Measurements from ENCODE around the gene IFITM10.
"Not testable (repeated sequence)": the region's sequence is repeated elsewhere in the genome, so short reads cannot be mapped to it uniquely, and the experiment has no call there.

The IFITM10 gene

DNA sequence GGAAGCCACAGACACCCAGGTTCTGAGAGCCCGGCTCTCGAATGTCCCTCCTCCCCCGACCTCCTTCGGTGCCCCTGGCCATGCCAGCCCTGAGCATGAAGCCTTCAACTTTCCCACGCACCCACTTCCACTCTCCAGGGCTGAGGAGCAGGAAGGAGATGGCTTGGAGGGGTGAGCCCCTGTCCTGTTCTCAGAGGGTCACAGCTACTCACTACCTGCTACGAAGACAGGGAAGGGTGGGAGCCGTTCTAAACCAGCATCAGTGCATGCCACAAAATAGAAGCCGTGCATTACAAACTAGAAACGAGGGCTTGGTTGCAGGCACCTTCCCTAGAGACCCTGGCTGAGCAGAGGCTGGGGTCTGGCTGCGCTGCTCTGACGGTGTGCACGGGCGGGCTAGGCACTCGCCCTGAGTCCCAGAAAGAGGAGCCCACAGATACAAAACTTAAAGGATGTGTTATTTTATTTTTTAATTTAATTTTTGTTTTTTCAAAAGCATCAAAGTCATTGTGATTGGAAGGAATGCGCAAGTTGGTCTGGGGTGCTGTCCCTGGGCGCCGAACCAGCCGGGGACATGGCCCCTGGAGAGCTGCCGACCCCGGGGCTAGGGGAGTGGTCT is 57.6 kb downstream of the IFITM10 start:
- TF ChIP-seq, protein P1, sequence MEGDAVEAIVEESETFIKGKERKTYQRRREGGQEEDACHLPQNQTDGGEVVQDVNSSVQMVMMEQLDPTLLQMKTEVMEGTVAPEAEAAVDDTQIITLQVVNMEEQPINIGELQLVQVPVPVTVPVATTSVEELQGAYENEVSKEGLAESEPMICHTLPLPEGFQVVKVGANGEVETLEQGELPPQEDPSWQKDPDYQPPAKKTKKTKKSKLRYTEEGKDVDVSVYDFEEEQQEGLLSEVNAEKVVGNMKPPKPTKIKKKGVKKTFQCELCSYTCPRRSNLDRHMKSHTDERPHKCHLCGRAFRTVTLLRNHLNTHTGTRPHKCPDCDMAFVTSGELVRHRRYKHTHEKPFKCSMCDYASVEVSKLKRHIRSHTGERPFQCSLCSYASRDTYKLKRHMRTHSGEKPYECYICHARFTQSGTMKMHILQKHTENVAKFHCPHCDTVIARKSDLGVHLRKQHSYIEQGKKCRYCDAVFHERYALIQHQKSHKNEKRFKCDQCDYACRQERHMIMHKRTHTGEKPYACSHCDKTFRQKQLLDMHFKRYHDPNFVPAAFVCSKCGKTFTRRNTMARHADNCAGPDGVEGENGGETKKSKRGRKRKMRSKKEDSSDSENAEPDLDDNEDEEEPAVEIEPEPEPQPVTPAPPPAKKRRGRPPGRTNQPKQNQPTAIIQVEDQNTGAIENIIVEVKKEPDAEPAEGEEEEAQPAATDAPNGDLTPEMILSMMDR (IDR thresholded peaks at IDR 0.05; ENCODE audit: control extremely low read depth, extremely low read depth, low read depth, missing control alignments): peak; percentile 9
- ChIA-PET CTCF (interaction anchor here (0.8 to 6.4 kb wide), 28 partner anchors 12 to 461 kb away, joined by 3 to 352 read pairs (median 11); partner anchors contain the start of genes IFITM10, SYT8 and TNNI2), POLR2A (no interaction called here)
- DNase-seq (ENCODE audit: extremely low spot score): no peak

DNA sequence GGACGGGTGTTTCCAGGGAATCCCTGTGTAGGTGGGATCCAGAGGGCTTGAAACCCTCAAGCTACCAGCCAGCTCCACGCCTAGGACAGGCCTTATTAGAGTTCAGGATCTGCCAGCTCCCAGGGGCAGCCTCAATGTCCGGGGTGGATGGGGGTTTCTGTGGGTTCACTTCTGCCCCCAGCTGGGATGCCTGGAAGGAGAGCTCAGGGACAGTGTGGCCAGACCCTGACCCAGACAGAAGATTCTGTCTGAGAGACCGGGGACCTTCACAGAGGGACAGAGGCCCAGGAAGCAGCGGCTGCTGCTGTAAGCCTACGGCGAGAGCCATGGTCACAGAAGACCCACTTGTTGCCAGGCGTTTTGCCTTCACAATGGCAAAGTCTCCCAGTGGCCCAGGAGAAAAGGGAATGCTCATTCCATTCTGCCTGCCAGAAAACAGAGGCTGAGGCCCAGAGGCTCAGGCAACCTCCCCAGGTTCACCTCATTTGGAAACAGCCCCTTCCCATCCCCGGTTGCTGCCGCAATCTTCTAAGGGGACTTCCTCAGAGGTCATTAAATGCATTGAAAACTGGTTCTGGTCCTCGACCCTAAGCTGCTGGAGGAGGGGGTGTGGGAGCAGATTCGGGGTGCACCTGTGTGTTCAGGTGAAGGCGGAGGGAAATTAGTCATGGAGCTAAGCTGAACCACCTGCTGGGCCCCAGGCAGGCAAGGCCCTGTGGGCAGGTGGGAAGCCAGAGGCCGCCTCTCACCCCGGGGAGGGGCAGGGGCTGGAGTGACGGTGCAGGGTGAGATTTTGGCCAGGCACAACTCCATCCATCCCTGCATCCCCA is 58.3 kb downstream of the IFITM10 start:
- DNase-seq (ENCODE audit: extremely low spot score): no peak
- TF ChIP-seq, protein P1 (IDR thresholded peaks at IDR 0.05; ENCODE audit: control extremely low read depth, extremely low read depth, low read depth, missing control alignments): no peak
- ChIA-PET POLR2A (no interaction called here), CTCF (interaction anchor here (1.6 to 6.4 kb wide), 10 partner anchors 11 to 462 kb away, joined by 5 to 352 read pairs (median 51); partner anchors contain the start of gene SYT8)

DNA sequence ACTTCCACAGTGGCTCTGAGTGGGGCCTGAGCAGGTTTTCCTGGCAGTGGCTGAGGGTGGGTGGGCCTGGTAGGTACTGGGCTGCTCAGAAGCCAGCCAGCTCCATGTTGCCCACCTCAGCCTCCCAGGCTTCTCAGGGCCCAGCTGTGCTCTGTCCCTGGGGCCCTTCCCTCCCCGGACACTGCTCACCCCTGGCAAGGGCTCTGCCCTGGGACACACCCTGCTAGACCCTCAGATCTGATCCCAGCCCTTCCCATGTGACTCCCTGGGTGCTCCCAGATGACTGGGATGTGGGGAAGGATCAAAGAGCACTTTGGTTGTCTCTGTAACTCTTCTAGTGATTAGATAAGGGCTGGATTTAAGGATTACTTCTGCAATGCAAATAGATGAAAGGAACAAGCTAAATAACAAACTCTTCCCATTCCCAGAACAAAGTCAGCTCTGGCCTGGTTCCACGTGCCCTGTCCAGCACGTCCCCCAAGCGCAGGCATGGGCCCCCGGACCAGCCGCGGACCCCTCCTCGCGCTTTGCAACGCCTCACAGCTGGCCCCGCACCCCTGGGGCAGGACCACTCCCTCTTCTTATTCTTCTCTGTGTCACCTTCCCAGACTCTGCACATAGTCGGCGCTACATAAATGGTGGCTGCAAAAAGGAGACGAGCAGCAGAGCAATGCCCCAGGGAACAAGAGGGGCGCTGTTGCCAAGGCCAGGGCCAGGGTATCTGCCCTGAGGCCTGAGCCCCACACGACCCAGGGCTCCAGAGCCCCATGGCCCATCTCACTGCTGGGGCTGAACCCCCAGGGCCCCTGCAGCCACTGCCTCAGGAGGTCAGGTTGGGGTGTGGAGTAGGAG is 59.1 kb downstream of the IFITM10 start:
- CTCF ChIA-PET: interaction anchor here (0.9 to 6.4 kb wide), 8 partner anchors 11 to 462 kb away, joined by 3 to 352 read pairs (median 60); partner anchors contain the start of gene SYT8
- TF ChIP-seq, protein P1 (IDR thresholded peaks at IDR 0.05; ENCODE audit: control extremely low read depth, extremely low read depth, low read depth, missing control alignments): no peak
- POLR2A ChIA-PET: no interaction called here
- DNase-seq (ENCODE audit: extremely low spot score): no peak

DNA sequence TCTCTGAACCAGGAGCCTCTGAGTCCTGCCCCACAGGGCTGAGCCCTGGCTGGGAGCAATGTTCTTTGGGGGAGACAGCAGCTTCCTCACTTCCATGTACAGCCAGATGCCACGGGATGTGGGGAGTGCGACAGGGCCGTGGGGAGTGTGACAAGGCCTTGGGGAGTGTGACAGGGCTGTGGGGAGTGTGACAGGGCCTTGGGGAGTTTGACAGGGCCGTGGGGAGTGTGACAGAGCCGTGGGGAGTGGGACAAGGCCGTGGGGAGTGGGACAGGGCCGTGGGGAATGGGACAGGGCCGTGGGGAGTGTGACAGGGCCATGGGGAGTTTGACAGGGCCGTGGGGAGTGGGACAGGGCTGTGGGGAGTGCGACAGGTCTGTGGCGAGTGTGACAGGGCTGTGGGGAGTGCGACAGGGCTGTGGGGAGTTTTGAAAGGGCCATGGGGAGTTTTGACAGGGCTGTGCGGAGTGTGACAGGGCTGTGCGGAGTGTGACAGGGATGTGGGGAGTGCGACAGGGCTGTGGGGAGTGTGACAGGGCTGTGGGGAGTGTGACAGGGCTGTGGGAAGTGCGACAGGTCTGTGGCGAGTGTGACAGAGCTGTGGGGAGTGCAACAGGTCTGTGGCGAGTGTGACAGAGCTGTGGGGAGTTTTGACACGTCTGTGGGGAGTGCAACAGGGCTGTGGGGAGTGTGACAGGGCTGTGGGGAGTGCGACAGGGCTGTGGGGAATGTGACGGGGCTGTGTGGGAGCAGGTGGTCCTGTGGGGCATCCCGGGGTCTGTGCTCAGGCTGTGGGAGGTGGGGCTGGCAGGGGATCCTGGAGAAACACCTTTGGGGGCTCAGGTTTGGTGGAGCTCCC is 60.0 kb downstream of the IFITM10 start:
- ChIA-PET CTCF (interaction anchor here (0.9 to 6.4 kb wide), 7 partner anchors 10 to 463 kb away, joined by 3 to 352 read pairs (median 68); partner anchors contain the start of gene SYT8), POLR2A (no interaction called here)
- no peak for DNase-seq (ENCODE audit: extremely low spot score)
- TF ChIP-seq, protein P1 (IDR thresholded peaks at IDR 0.05; ENCODE audit: control extremely low read depth, extremely low read depth, low read depth, missing control alignments): no peak

DNA sequence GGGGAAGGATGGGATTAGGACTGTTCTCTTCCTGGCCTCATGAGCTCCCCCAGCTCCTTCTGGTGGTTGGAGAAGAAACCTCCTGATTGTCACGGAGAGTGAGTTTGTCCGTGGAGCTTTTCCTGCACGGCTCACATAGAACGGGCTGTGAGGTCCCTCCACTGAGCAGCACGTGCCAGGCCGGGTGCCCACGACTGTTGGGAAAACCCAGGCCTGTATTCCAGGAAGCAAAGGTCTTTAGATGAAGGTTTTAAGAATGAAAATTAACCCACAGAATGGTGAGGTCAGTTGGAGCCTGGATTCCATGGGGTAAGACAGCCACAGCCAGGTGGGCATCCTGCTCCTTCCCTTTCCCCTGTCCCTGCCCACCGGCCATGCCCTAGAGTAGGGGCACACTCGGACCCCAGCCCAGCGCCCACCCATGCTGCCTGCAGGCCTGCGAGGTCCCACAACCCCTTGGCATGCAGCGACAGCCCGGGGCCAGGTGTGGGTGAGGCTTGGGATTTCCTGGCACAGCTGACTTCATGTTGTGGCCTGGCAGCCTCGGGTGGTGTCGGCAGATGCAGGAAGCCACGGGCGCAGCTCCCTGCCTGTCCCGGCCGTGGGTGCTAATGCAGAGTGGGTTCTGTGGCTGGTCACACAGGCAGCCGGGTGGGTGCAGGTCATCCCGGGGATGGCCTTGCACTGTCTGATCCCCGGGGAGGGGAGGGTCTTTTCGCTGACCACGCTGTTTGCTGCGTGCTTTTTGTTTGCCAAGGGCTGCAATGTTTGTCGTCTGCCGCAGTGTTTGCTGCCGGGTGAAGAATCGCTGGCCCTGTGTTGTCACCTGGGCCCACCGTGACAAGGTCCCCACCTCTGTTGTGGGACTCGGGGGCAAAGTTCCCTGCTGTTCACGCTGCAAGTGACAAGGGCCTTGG is 60.9 kb downstream of the IFITM10 start:
- POLR2A ChIA-PET; DNase-seq (ENCODE audit: extremely low spot score): not testable (repeated sequence)
- CTCF ChIA-PET: interaction anchor here (0.6 to 6.4 kb wide), 2 partner anchors 37 to 144 kb away, joined by 3 to 352 read pairs; partner anchors contain the start of gene SYT8

DNA sequence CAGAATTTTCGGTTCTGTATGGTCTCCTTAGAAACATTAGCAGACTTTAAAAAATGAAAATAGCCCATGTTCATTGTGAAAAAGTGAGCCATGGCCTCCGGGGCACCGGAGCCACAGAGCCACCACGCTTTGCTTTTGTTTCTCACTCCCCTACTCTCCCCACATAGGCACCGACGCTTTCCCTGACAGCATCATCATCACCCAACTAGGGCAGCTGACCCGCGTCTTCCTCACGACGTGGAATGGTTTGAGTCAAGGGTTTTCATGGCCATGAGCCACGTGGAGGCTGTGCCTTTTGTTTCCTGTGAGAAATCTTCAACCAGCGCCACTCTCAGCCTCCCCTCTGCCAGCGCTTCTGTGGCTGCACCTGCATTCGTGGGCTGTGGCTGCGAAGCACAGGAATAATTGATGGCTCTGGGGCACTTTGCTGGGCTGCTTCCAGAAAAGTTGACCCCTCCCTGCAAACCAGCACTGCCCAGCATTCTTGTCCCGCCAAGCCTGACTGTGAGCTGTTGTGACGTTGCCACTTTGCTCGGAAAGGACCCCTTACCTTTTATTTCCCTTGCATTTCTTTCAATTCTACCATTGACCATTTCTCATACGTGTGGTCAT is 62.0 kb downstream of the IFITM10 start:
- DNase-seq (ENCODE audit: extremely low spot score); POLR2A ChIA-PET; CTCF ChIA-PET: not testable (repeated sequence)

DNA sequence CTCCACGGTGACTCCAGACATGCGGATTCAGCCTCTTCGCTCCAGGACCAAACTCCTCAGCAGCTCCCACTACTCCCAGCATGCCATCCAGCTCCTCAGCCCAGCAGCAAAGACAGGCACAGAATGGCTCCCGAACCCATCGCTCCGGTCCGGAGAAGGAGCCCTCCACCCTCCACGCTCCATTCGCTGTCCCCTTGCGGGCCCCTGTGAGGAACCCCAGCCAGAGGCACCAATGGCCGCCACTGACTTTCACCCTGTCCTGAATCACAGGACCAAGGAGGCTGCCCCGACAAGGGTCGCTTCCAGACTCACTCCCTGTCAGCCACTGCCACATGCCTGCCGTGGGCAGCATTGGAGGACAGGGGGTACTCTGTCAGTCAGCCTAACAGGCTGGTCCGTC is 64.2 kb downstream of the IFITM10 start:
- CTCF ChIA-PET; POLR2A ChIA-PET; DNase-seq (ENCODE audit: extremely low spot score): not testable (repeated sequence)

DNA sequence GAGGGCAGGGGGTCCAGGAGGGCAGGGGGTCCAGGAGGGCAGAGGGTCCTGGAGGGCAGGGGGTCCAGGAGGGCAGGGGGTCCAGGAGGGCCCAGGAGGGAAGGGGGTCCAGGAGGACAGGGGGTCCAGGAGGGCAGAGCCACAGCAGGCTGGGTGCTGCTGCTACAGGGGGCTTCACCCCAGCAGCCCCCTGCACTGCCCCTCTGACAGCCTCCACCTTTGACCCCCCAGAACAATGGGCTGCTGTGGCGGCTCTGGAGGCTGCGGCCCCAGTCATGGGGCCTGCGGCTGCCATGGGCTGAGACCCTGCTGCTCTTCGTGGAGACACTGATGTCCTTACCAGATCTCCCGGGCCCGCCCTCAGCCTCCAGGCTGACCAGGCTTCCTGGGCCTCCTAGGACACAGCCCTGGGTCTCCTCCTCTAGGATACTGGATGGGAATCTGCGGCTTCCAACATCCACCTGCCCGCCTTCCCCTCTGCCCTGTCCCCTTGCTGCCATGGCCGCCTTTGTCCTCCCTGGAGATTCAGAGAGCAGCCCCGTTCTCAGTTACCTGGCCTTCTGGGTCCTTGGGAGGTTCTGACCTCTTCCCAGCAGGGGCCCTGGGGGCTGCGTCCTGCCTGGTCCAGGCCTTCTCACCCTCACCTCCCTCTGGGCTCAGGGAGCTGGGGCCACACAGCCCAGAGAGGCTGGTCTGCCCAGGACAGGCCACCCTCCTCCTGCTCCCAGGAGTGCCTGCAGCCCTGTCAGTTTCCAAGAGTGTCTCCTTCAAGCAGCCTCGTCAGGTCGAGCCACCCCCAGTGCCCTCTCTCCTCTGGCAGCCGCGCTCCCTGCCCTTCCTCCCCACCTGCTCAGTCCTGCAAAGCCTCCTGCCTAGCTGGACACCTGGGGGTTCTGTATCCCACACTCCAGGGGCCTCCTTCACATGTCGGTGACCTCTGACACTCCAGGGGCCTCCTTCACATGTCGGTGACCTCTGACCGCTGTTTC is 65.2 kb downstream of the IFITM10 start:
- CTCF ChIA-PET; POLR2A ChIA-PET; DNase-seq (ENCODE audit: extremely low spot score): not testable (repeated sequence)

All from GM10248 (cell line).